GM06990 (cell line): ENCODE measurements around the gene CMPK1.
A peak's percentile ranks its signal among the peaks of the same experiment; 100 is the strongest.

Source experiments
- DNase-seq: peaks from one replicate; pipeline ENCODE4 v3.0.0-alpha.2; 2011; ENCODE audit not compliant: insufficient read length; ENCODE audit errors: extremely low read depth
- H3K27me3 ChIP-seq: replicated peaks from 2 replicates; pipeline ENCODE4 v1.6.0; 2011; ENCODE audit warnings: low read length; ENCODE audit not compliant: control insufficient read depth, insufficient read depth
- H3K36me3 ChIP-seq: 2 replicates; pipeline ENCODE4 v1.5.1; 2011; ENCODE audit warnings: low read length; ENCODE audit not compliant: control insufficient read depth, insufficient read depth
- H3K4me3 ChIP-seq: replicated peaks from 2 replicates; pipeline ENCODE4 v1.5.1; 2011; ENCODE audit warnings: low read depth, mild to moderate bottlenecking, control low read depth, low read length
- TF ChIP-seq, protein P1 (sequence below): IDR thresholded peaks from 2 replicates; pipeline ENCODE4 v1.5.1; 2011; ENCODE audit warnings: low read length, control low read depth, mild to moderate bottlenecking, inconsistent platforms; ENCODE audit not compliant: insufficient read depth, poor library complexity, severe bottlenecking

CMPK1 gene

DNA sequence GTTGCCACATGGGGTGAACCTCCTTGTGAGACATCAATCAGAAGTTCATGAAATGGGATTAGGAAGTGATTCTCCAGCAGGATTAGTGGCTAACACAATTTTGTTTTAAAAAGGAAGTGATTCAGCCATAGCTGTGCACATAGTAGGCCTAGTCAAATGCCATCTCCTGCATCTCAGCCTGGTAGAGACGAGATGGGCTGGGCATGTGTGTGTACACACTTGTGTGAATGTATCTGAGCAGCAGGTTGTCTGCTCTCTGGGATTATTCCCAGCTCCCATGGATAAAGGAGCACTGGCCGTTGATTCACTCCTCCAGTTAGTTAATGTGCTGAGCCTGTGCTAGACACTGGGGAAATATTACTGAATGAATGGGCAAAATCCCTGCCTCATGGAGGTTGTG is 84.5 kb downstream of the CMPK1 start:
- Histone ChIP-seq H3K27me3 (no peaks in the 10 kb centered on the region), H3K36me3 (no peaks in the 10 kb centered on the region), H3K4me3 (no peak overlapping the region)
- DNase-seq, result no peak
- TF ChIP-seq, protein P1, sequence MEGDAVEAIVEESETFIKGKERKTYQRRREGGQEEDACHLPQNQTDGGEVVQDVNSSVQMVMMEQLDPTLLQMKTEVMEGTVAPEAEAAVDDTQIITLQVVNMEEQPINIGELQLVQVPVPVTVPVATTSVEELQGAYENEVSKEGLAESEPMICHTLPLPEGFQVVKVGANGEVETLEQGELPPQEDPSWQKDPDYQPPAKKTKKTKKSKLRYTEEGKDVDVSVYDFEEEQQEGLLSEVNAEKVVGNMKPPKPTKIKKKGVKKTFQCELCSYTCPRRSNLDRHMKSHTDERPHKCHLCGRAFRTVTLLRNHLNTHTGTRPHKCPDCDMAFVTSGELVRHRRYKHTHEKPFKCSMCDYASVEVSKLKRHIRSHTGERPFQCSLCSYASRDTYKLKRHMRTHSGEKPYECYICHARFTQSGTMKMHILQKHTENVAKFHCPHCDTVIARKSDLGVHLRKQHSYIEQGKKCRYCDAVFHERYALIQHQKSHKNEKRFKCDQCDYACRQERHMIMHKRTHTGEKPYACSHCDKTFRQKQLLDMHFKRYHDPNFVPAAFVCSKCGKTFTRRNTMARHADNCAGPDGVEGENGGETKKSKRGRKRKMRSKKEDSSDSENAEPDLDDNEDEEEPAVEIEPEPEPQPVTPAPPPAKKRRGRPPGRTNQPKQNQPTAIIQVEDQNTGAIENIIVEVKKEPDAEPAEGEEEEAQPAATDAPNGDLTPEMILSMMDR, result no peak

DNA sequence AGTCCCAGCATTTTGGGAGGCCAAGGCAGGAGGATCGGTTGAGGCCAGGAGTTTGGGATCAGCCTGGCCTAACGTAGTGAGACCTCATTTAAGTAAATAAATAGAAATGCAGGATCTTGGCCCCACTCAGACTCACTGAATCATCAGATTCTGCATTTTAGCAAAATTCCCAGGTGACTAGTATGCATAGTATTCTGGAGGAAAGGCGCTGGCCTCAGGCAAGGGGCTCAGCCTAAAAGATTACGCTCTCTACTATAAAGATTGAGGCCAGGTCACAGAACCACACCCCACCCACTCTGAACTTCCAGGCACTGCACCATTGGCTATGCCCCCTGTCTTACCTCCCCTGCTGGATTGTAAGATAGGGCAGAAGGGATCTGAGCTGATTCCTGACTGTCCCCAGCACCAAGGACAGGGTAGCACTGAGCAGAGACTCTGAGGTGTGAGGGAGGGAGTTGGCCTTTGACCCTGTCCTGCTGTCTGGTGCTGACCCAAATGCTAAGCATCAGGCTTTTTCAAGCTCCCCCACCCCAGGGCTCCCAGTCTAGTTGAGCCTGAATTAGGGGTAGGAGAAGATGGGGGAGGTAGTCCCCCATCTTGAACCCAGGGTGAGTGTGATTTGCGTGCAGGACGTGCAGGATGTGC is 85.2 kb downstream of the CMPK1 start:
- no peak for DNase-seq
- Histone ChIP-seq H3K4me3 (no peak overlapping the region), H3K36me3 (no peaks in the 10 kb centered on the region), H3K27me3 (no peaks in the 10 kb centered on the region)
- TF ChIP-seq, protein P1, result no peak

GRCh38 chr1:47420547-47420946 is 87.0 kb downstream of the CMPK1 start:
- H3K36me3 ChIP-seq, result no peaks in the 10 kb centered on the region
- no peak overlapping the region for H3K4me3 ChIP-seq
- TF ChIP-seq, protein P1, result no peak
- no peaks in the 10 kb centered on the region for H3K27me3 ChIP-seq
- DNase-seq, result no peak

DNA sequence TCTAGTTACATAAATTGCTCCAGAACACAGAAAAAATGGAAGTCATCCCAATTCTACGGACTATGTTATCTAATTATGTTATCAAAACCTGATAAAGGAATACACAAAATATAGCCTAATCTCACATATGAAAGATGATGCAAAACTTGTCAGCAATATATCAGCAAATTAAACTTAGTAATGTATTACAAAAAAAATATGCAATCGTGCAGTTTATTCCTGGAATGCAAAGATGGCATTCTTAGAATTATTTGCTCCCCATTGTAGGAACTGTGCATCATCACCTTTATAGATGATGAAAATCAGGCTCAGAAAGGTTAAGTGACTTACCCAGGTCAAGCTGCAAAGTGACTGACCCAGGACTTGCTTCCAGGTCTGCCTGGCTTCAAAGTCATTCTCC is 90.3 kb downstream of the CMPK1 start:
- H3K27me3 ChIP-seq, result no peaks in the 10 kb centered on the region
- TF ChIP-seq, protein P1, result no peak
- no peak for DNase-seq
- H3K36me3 ChIP-seq, result no peaks in the 10 kb centered on the region
- H3K4me3 ChIP-seq, result no peak overlapping the region

GRCh38 chr1:47424336-47424982 is 90.9 kb downstream of the CMPK1 start:
- no peak for DNase-seq
- H3K4me3 ChIP-seq, result no peak overlapping the region
- H3K36me3 ChIP-seq, result no peaks in the 10 kb centered on the region
- no peaks in the 10 kb centered on the region for H3K27me3 ChIP-seq
- TF ChIP-seq, protein P1, result peak; percentile 75
